ENCODE measurements around the gene RBM4. TPM values are rescaled to one million over a fixed set of nuclear protein-coding genes. Genes with fewer than 3 reads are reported as not detected.

Gene RBM4
- total RNA-seq, 1 experiment from 2014 or later, result 144 TPM

GRCh38 chr11:66592457-66593302 is 45.8 kb upstream of the RBM4 start, which contains the start of the genes CCDC87 and CCS:
TSS of gene CCDC87 (minus strand) at chr11:66593063. CDS start at chr11:66593015, 48 bp downstream.
TSS of gene CCS (plus strand) at chr11:66593185. CDS start at chr11:66593262, 77 bp downstream.
- no peaks in the 10 kb centered on the region for H3K9me3 Mint-ChIP-seq (ENCODE audit: low read depth, unreplicated experiment)
- no TSS peak for BruUV-seq (replicated peaks)
- peak; percentile 50 for TF ChIP-seq CTCF (IDR thresholded peaks at IDR 0.05; ENCODE audit: unreplicated experiment)
- no peaks in the 10 kb centered on the region for H3K4me1 Mint-ChIP-seq (ENCODE audit: low read depth, unreplicated experiment)
- peak within 1 kb of the TSS; percentile 87 for H3K4me3 Mint-ChIP-seq (ENCODE audit: low read depth, unreplicated experiment)
- CTCF ChIA-PET, result interaction anchor here (0.6 to 1.4 kb wide), 2 partner anchors 46 to 67 kb away, joined by 4 to 9 read pairs; partner anchors contain the start of gene RBM4
- peak; percentile 97 for DNase-seq
- intact Hi-C loops (cut with micrococcal nuclease; ENCODE audit: unreplicated experiment), result no loop called here
- peaks cover 25% of the 10 kb centered on the region for H3K36me3 Mint-ChIP-seq (ENCODE audit: insufficient read depth, unreplicated experiment)
- no peaks in the 10 kb centered on the region for H3K27me3 Mint-ChIP-seq (ENCODE audit: unreplicated experiment)
- H3K27ac Mint-ChIP-seq (ENCODE audit: unreplicated experiment), result peak within 1 kb of the TSS; percentile 77

- H3K27me3 Mint-ChIP-seq (ENCODE audit: unreplicated experiment), result no peaks in the 10 kb centered on the region
- H3K36me3 Mint-ChIP-seq (ENCODE audit: insufficient read depth, unreplicated experiment), result peaks cover 25% of the 10 kb centered on the region
- no peak for TF ChIP-seq CTCF (IDR thresholded peaks at IDR 0.05; ENCODE audit: unreplicated experiment)
- intact Hi-C loops (cut with micrococcal nuclease; ENCODE audit: unreplicated experiment), result no loop called here
- peak overlapping the region; percentile 77 for H3K27ac Mint-ChIP-seq (ENCODE audit: unreplicated experiment)
- H3K4me3 Mint-ChIP-seq (ENCODE audit: low read depth, unreplicated experiment), result peak overlapping the region; percentile 87
- DNase-seq, result no peak
- H3K4me1 Mint-ChIP-seq (ENCODE audit: low read depth, unreplicated experiment), result no peaks in the 10 kb centered on the region
- H3K9me3 Mint-ChIP-seq (ENCODE audit: low read depth, unreplicated experiment), result no peaks in the 10 kb centered on the region
- CTCF ChIA-PET, result interaction anchor here (0.9 to 1.4 kb wide), 2 partner anchors 45 to 85 kb away, joined by 5 to 9 read pairs; partner anchors contain the start of gene RBM4
- BruUV-seq (replicated peaks), result TSS peak; percentile 73
These were observed 45.2 kb upstream of the RBM4 start for GRCh38 chr11:66593303-66593635.

GRCh38 chr11:66593650-66594049 is 44.9 kb upstream of the RBM4 start:
- CTCF ChIA-PET, result interaction anchor here (0.6 to 0.9 kb wide), 2 partner anchors 11 to 85 kb away, joined by 5 read pairs; no protein-coding TSS in a partner anchor
- Mint-ChIP-seq H3K36me3 (ENCODE audit: insufficient read depth, unreplicated experiment) (peaks cover 25% of the 10 kb centered on the region), H3K4me1 (ENCODE audit: low read depth, unreplicated experiment) (no peaks in the 10 kb centered on the region), H3K27ac (ENCODE audit: unreplicated experiment) (peak overlapping the region; percentile 77), H3K9me3 (ENCODE audit: low read depth, unreplicated experiment) (no peaks in the 10 kb centered on the region), H3K27me3 (ENCODE audit: unreplicated experiment) (no peaks in the 10 kb centered on the region), H3K4me3 (ENCODE audit: low read depth, unreplicated experiment) (peak overlapping the region; percentile 87)
- intact Hi-C loops (cut with micrococcal nuclease; ENCODE audit: unreplicated experiment), result no loop called here
- DNase-seq, result no peak
- no peak for TF ChIP-seq CTCF (IDR thresholded peaks at IDR 0.05; ENCODE audit: unreplicated experiment)
- no TSS peak for BruUV-seq (replicated peaks)

GRCh38 chr11:66595245-66595904 is 43.1 kb upstream of the RBM4 start:
- Mint-ChIP-seq H3K36me3 (ENCODE audit: insufficient read depth, unreplicated experiment) (peaks cover 22% of the 10 kb centered on the region), H3K9me3 (ENCODE audit: low read depth, unreplicated experiment) (no peaks in the 10 kb centered on the region), H3K27ac (ENCODE audit: unreplicated experiment) (no peak overlapping the region), H3K4me1 (ENCODE audit: low read depth, unreplicated experiment) (no peaks in the 10 kb centered on the region), H3K4me3 (ENCODE audit: low read depth, unreplicated experiment) (no peak overlapping the region), H3K27me3 (ENCODE audit: unreplicated experiment) (no peaks in the 10 kb centered on the region)
- CTCF ChIA-PET, result interaction anchor here (0.7 kb wide), 1 partner anchor 32 kb away, joined by 5 read pairs; no protein-coding TSS in a partner anchor
- DNase-seq, result no peak
- BruUV-seq (replicated peaks), result no TSS peak
- TF ChIP-seq CTCF (IDR thresholded peaks at IDR 0.05; ENCODE audit: unreplicated experiment), result no peak
- intact Hi-C loops (cut with micrococcal nuclease; ENCODE audit: unreplicated experiment), result no loop called here
